NCI-H146 treated with DMSO at 0.1 percent for 48 hours (cell line): ENCODE data around the gene ZRSR2.

Experiments used
- DNase-seq: peaks from one replicate; lab custom pipeline; 2025; ENCODE audit not compliant: unreplicated experiment; lab: John Stamatoyannopoulos, UW

ZRSR2 gene

GRCh38 chrX:15849555-15849954 lies 59.3 kb downstream of the ZRSR2 start:
- no peak for DNase-seq

GRCh38 chrX:15853586-15854079 lies 63.3 kb downstream of the ZRSR2 start:
- DNase-seq: no peak

DNA sequence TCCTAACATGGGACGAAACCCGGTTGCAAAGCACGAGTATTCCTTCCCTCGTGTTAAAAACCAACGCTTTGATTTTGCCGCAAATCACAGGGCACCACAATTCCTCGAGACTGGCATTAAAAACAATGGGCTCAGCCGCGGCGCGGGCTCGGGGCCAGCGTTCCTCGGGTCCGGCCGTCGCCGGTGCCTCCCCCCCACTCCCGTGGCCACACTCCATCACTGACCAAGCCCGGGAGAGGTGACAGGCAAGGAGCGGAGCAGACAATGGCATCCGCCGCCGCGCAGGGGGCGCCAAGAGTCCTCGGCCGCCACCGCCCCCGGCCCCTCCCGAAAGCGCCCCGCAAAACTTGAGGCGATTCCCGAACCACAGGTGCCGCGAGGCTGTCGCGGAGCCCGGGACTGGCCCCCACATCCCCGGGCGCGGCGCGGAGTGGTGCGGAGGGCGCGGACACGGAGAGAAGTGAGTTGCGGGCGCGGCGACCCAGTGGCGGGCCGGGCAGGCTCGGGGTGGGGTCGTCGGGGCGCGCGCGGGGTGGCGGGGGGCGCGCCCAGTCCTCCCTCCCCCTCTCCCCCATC lies 63.9 kb downstream of the ZRSR2 start:
- peak; percentile 14 for DNase-seq

GRCh38 chrX:15854712-15855567 lies 64.7 kb downstream of the ZRSR2 start, which contains the start of gene AP1S2:
Gene AP1S2, minus strand, starts transcription at chrX:15854813. Its CDS starts 2,289 bp downstream, at chrX:15852524.
- DNase-seq: peak; percentile 82

DNA sequence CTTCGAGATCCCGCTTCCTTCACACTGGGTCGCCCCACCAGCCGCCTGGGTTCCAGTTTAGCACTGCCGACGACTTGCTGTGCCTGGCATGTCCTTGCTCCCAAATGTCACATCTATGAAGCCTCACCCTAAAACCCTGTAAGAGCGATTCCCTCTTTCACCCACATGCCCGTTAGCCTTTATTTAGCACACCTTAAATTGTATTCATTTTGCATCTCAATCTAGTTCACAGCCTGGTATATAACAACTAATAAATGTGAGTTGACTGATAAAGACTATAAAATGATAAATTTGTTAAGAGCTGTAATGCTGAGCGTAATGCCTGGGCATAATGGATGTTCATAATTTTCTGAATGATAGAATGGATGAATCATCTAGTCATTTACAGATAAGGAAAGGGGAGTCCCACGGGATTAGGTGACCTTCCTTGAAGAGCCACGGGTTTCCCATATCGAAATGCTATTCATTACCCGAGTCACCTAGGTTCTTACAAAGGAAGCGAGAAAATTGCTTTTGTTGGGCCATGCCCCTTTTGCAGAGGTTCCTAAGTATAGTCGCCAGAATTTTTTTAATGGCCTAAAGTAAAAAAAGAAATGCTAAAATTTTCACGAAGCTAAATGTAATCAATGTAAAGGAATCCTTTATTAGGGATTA lies 65.4 kb downstream of the ZRSR2 start:
- no peak for DNase-seq

- no peak for DNase-seq
Observed at GRCh38 chrX:15856222-15856587, 65.9 kb downstream of the ZRSR2 start.

- DNase-seq: no peak
Observed at GRCh38 chrX:15856636-15857035, 66.4 kb downstream of the ZRSR2 start.

DNA sequence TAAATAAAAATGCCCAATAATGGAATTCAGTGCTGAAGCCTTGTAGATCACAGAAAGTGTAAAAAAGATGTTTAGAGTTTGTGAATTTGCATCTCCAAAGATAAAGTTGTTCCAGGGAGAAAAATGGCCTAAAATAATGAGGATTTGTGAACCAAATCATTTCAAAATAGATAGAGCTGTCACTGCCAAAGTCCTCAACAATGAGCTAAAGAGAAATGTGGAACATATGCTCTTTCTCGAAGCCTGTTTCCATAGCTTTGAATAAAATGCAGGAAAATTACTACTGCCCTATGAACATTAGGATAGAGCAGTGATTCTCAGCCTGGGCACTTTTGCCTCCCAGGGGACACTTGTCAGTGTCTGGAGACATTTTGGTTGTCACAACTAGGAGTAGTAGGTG lies 67.8 kb downstream of the ZRSR2 start:
- DNase-seq: no peak

GRCh38 chrX:15860921-15861320 lies 70.6 kb downstream of the ZRSR2 start:
- no peak for DNase-seq

- no peak for DNase-seq
Observed at GRCh38 chrX:15864023-15864422, 73.7 kb downstream of the ZRSR2 start.

- no peak for DNase-seq
Observed at GRCh38 chrX:15864629-15865028, 74.3 kb downstream of the ZRSR2 start.

DNA sequence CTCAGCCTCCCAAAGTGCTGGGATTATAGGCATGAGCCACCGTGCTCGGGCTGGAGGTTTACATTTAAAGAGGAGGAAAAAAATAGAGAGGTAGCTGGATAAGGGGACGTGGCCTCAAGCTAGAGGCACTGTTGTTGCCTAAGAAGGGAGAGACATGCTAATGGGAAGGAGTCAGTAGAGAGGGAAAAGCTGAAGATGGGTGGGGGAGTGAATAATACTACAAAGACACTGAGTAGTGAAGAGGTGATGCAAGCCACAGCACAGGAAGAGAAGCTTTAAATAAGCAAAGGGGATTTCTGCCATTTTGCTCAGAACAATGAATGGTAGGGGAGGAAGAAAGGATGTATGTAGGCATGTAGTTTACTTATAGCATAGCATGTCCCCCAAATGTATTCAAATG lies 75.9 kb downstream of the ZRSR2 start:
- no peak for DNase-seq

DNA sequence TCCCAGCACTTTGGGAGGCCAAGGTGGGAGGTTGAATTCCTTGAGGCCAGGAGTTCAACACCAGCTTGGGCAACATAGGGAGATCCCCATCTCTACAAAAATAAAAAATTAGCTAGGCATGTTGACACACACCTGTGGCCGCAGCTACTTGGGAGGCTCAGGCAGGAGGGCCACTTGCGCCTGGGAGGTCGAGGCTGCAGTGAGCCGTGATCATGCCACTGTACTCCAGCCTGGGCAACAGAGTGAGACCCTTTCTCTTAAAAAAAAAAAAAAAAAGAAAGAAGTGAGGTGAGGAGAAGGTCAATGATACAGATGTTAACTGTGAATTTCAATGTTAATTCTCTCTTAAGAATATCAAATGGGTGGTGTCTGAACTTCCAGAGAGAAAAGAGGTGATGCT lies 79.4 kb downstream of the ZRSR2 start:
- DNase-seq: no peak

- DNase-seq: no peak
Observed at GRCh38 chrX:15870310-15870709, 80.0 kb downstream of the ZRSR2 start.
